GM21737 (cell line): Measurements from ENCODE around the gene PLCB1.

Experiments used
- ATAC-seq: cut with Tn5 transposase; IDR thresholded peaks from one replicate; pipeline ENCODE4 v1.9.1; 2021; ENCODE audit warnings: mild to moderate bottlenecking, moderate library complexity; ENCODE audit not compliant: unreplicated experiment

Gene PLCB1

DNA sequence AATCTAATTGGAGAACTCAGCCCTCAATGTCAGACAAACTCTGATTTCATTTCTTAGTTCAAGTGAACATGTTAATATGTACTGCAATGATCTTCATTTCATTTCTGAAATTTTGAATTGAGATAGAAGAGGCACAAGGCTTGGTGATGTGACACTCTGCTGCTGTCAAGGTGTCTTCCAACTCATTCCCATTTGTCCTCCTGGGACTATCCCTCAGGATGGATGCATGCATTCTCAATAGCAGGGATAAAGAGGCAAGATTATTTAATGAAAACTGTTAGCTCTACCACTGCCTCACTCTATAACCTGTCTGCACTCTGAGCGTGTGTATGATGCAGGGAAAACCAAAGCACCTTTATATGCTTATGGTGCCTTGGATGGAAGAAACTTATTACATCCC lies 78.7 kb downstream of the PLCB1 start:
- no peak for ATAC-seq

DNA sequence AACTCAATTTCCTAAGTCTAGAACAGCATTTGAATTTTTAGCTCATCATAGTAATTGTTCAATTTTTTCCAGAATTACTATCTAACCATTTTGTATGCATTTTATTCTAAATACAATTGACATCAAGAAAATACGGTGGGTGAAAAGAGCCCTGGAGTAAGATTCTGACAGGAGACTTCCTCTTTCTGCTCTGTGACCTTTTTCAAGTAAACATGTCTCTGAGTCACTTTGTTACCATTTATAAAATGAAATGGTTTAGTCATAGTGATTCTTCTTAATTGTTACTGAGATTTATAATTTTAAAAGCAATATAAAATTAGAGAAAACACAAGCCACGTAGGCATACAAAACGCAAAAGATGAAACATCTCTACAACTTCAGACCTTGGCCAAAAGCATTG lies 80.2 kb downstream of the PLCB1 start:
- no peak for ATAC-seq

GRCh38 chr20:8213270-8213669 lies 81.2 kb downstream of the PLCB1 start:
- no peak for ATAC-seq

GRCh38 chr20:8213831-8214587 lies 81.9 kb downstream of the PLCB1 start:
- peak; percentile 80 for ATAC-seq

DNA sequence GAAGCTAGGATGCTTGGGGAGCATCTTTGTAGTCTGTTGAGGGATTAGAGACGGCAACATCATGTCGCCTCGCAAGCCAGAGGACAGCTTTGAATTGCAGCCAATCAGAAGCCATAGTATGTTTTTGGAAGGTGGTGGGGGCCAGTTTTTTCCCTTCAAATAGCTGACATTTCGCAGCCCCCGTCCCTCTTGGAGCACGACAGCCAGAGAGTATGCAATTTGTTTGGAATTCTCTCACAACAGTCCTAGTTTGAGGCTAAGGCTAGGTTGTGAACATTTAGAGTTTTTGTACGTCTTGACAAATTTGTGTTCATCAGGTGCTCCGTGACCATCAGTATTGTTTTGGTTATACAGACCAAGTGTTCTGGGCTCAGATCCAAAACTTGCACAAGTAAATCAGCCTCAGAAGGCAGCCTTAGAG lies 83.3 kb downstream of the PLCB1 start:
- ATAC-seq = no peak

DNA sequence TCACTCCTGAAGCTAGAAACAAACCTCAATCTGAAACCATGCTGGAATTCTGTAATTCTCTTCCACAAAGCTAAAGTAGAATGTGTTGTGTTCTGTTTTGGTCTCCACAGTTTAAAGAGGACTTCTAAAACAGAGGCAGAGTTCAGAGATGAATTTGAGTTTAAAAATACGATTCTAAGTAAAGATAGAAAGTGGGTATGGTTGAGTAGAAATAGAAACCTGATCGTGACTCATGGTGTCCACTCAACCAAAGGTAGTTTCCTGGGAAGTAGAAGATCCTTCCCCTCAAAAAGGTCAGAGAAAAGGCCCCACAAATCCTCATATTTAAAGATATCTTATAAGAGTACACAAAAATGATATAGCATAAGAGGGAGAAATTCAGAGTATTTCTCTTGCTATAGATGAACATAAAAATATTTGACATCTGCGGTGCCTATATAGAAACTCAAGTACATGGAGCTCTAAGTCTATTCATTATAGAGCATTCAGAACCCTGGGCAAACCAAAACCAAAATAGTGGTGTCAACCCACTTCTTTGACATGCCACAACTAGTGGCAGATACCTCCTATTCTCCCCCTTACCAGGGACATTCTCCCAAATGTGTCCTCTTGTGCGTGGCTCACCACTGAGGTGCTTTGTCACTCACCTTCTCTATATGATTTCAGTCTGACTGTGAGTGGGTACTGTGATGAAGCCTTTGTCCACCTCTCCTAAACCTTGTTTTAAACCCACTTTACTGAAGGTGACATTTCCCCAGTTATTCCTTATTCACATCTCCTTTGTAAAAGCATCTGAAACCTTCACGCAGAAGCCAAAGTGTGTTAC lies 84.5 kb downstream of the PLCB1 start:
- no peak for ATAC-seq

GRCh38 chr20:8218861-8219260 lies 86.8 kb downstream of the PLCB1 start:
- no peak for ATAC-seq

DNA sequence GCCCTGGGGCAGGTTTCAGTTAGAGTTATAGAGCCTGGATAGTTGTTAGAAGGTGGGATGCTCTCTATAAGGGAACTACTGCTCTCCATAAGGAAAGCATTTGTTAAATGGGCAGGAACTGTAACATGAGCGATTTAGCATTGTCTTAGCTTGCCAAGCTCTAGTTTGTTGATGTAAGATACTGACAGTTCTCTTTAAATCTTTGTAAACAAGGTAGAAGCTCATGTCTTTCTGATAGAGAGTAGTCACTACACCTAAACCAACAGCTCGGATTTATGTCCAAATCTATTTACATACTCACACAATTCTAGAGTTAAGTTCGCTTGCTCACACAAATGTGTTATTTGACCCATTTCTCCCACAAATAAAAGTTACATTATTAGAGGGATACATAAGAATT lies 87.3 kb downstream of the PLCB1 start:
- ATAC-seq = no peak

DNA sequence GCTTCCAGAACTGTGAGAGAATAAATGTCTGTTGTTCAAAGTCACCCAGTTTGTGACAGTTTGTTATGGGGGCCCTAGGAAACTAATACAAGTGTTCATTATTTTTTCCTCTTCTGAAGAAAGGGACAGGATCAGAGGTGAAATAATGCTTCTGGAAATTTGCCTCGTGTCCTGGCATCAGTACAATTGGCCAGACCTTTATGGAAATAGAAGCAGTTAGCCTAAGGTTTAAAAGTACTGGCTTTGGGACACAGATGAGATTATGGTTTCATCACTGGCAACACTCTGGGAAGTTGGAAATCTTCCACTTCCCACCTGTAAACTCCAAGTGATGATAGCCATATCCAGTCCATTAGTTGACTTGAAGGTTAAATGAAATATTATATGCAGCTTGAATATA lies 88.7 kb downstream of the PLCB1 start:
- no peak for ATAC-seq

- no peak for ATAC-seq
Observed at GRCh38 chr20:8221887-8222419, 89.9 kb downstream of the PLCB1 start.

GRCh38 chr20:8223091-8223870 lies 91.2 kb downstream of the PLCB1 start:
- ATAC-seq = no peak

DNA sequence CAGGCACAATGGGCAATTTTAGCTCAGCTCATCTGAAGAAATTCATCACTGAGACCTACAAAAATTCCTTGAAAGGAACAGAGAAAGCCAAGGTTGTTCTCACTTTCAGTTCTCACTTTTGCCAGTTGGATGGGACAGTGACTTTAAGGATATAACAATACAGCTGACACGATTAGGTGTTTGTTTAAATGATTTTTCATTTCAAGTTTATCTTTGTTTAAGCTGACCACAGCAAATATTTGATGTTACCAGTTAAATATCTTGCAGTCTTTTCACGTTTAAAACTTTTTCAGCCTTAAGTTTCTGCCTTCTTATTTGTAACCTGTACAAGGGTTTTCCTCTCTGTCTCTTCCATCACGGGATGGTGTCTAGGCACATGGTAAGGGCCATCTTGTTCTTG lies 93.6 kb downstream of the PLCB1 start:
- ATAC-seq = no peak

GRCh38 chr20:8226106-8226505 lies 94.0 kb downstream of the PLCB1 start:
- no peak for ATAC-seq

DNA sequence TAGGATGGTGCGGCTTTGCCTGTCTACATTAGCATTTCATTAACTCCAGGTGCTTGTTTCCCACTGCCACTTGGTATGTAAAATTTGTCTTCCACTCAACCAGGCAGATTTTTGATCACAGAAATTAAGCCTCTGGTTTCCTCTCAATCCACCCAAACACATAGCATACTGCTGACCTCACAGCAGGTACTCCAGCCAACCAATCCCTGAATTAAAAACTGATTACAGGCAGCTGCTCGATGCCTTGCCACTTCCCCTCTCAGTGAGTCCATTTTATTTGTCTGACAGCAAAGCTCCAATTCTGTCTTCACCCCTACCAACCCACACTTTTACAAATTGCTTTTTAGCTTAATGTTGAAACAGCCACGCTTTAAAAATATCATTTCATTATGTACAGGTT lies 95.2 kb downstream of the PLCB1 start:
- no peak for ATAC-seq

DNA sequence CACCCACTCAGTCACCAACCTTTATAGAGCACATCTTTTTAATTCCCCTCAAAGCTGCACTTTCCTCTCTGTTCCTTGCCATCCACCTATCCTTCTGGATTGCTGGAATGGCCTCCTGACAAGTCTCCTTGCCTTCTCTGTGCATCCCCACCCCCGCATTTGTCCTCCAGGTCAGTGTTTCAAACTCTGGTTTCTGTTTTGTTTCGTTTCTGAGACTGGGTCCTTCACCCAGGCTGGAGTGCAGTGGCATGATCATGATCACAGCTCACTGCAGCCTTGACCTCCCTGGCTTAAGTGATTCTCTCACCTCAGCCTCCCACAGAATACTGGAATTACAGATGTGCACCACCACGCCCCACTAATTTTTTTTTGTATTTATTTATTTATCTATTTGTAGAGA lies 96.2 kb downstream of the PLCB1 start:
- ATAC-seq = no peak

GRCh38 chr20:8229090-8229489 lies 97.0 kb downstream of the PLCB1 start:
- no peak for ATAC-seq

GRCh38 chr20:8231038-8231437 lies 99.0 kb downstream of the PLCB1 start:
- ATAC-seq = no peak

DNA sequence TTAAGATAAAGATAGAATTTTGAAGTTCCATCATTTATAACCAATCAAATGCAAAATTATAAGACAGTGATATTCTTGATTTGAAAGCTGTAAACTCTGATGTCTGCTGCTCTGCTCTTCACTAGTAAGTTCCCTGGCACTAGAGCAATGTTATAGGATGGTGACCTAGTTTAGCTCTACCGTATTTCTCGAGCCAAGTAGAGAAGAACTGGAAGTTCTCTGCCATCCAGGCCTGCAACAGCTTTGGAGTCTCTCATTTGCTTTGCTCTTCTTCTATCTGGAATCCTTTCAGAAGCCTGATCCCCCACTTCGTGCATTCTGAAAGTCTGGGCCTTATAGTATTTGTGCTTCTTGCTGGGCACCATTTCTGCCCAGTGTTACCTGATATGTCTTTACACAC lies 100.3 kb downstream of the PLCB1 start:
- no peak for ATAC-seq

GRCh38 chr20:8234580-8234979 lies 102.5 kb downstream of the PLCB1 start:
- ATAC-seq = no peak

DNA sequence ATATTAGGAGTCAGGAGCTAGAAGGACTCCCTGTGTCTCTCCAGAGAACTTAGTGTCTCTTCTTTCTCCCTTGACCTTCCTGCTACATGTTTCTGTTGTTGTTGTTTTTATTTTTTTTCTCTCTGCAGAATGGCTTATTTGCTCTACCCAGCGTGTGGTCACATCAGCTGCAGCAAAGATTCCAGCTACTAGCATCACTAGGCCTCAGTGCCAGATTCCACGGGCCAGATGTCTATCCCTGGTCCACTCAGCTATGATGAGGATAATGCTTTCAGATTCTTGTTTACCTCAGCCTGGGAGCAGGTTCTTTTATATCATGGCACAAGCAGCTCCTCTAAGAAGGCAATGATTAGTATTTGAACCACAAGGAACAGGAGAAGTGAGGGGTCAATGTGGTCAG lies 110.0 kb downstream of the PLCB1 start:
- no peak for ATAC-seq
